Neural progenitor cell (in vitro differentiated cells): ENCODE measurements around the gene PACRG.

ENCODE experiments used
- CTCF ChIP-seq: fragments of 200-600 bp; sonication (generic); IDR thresholded peaks from 2 replicates; pipeline ENCODE4 v1.5.1; 2017; ENCODE audit warnings: antibody characterized with exemption, mild to moderate bottlenecking
- EZH2 ChIP-seq: fragments of 200-600 bp; sonication (generic); IDR thresholded peaks from 2 replicates; pipeline ENCODE4 v1.6.1; 2017; ENCODE audit warnings: antibody characterized with exemption, mild to moderate bottlenecking, moderate library complexity

GRCh38 chr6:162770136-162770535 is 42.4 kb downstream of the PACRG start:
- no peak for TF ChIP-seq CTCF
- no peak for TF ChIP-seq EZH2
